Activated CD8-positive, alpha-beta T cell treated with anti-CD3 and anti-CD28 coated beads, Interleukin-2, amount 10 ng/mL, durations not matched to agents 7 days and 5 days (primary cell): ENCODE data around the gene HOXC9. TPM values are rescaled to one million over a fixed set of nuclear protein-coding genes. Genes with fewer than 3 reads are reported as not detected.
A peak's percentile ranks its signal among the peaks of the same experiment; 100 is the strongest.

Source experiments
- ATAC-seq: fragments of 150-1000 bp; cut with Tn5 transposase; one replicate; pipeline ENCODE4 v1.10.0; 2021; ENCODE audit warnings: moderate library complexity
- CTCF ChIA-PET: fragments of 350-600 bp; sonication (Branson Sonifier 250); formaldehyde crosslinking; loops from one replicate; lab custom pipeline; 2021; ENCODE audit warnings: antibody characterized with exemption; lab: Charles Lee
- POLR2A ChIA-PET: fragments of 350-600 bp; sonication (Branson Sonifier 250); formaldehyde crosslinking; loops from one replicate; lab custom pipeline; 2021; ENCODE audit warnings: antibody characterized with exemption; lab: Charles Lee
- DNase-seq: peaks from one replicate; pipeline ENCODE4 v3.0.0-alpha.2; 2020
- H3K27ac Mint-ChIP-seq: one replicate; pipeline ENCODE4 v1.8.0; 2021; ENCODE audit warnings: mild to moderate bottlenecking, mixed read lengths
- H3K27me3 Mint-ChIP-seq: one replicate; pipeline ENCODE4 v1.8.0; 2021; ENCODE audit warnings: low read depth, mixed read lengths
- H3K36me3 Mint-ChIP-seq: one replicate; pipeline ENCODE4 v1.8.0; 2021; ENCODE audit warnings: low read depth, mixed read lengths
- H3K4me1 Mint-ChIP-seq: one replicate; pipeline ENCODE4 v1.8.0; 2021; ENCODE audit warnings: low read depth, mixed read lengths
- H3K4me3 Mint-ChIP-seq: one replicate; pipeline ENCODE4 v1.8.0; 2021; ENCODE audit warnings: mild to moderate bottlenecking, mixed read lengths
- H3K9me3 Mint-ChIP-seq: one replicate; pipeline ENCODE4 v1.8.0; 2022; ENCODE audit warnings: mixed read lengths; ENCODE audit not compliant: insufficient read depth
- total RNA-seq, 2 experiments: library from RNA; stranded (reverse); gene quantifications; one replicate each; pipeline ENCODE4 v1.2.3, GENCODE V29; 2021

The HOXC9 gene
- total RNA-seq = not detected

DNA sequence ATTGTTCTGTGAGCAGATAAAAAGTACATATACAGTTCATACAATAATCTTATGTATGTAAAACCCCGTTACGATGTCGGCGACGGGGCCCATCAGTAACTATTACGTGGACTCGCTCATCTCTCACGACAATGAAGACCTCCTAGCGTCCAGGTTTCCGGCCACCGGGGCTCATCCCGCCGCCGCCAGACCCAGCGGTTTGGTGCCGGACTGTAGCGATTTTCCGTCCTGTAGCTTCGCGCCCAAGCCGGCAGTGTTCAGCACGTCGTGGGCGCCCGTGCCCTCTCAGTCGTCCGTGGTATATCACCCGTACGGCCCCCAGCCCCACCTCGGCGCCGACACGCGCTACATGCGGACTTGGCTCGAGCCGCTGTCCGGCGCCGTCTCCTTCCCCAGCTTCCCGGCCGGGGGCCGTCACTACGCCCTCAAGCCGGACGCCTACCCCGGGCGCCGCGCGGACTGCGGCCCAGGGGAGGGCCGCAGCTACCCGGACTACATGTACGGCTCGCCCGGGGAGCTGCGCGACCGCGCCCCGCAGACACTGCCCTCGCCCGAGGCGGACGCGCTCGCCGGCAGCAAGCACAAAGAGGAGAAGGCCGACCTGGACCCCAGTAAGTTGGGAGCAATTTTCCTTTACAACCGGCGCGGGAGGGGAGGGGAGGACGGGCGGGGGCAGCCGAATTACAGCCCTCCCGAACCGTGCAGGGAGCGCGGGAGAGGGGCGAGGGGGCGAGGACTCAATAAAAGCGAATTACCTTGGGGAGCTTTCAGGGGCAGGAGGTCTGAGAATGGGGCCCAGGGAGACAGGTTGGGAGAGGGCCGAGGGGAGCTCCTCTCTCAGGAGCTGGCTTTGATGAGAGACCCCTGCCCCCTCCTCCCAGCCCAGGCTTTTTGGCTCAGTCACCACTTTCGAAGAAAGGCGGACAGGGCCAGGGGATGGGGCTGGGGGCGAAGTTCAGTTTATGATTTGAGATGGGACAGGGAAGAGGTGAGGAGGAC lies at the start of gene HOXC9:
Gene HOXC9, plus strand, starts transcription at position 46 of the 999 bp plus-strand sequence. Its CDS starts 28 bp downstream, at position 74.
- Mint-ChIP-seq H3K4me1 (peaks cover 18% of the 10 kb centered on the region), H3K36me3 (no peaks in the 10 kb centered on the region), H3K9me3 (no peaks in the 10 kb centered on the region), H3K27ac (no peak within 1 kb of the TSS), H3K27me3 (peaks cover 93% of the 10 kb centered on the region), H3K4me3 (no peak within 1 kb of the TSS)
- ATAC-seq (no peak), DNase-seq (no peak)
- ChIA-PET POLR2A (interaction anchor here (0.7 kb wide), 1 partner anchor 192 kb away, joined by 3 read pairs; no protein-coding TSS in a partner anchor), CTCF (interaction anchor here (0.9 to 4.5 kb wide), 6 partner anchors 15 to 207 kb away, joined by 3 to 19 read pairs (median 6); partner anchors contain the start of genes HOXC10 and HOXC5)

DNA sequence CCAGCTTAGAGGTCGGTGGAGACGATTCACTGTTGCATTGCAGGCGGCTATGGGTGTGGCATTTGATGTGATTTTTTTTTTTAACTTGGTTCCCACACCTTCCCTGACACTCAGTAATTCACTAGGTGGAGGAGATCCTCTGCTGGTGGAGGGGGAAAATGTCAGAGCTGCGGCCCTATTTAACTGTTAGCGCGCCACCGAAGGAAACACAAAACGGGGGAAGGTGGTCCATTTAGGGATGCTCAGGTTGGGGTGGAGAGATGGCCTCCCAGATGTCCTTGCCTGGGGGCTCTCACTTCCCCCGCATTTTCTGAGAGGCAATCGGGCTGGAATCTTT lies 49.6 kb upstream of the HOXC9 start:
- H3K27ac Mint-ChIP-seq = no peak overlapping the region

DNA sequence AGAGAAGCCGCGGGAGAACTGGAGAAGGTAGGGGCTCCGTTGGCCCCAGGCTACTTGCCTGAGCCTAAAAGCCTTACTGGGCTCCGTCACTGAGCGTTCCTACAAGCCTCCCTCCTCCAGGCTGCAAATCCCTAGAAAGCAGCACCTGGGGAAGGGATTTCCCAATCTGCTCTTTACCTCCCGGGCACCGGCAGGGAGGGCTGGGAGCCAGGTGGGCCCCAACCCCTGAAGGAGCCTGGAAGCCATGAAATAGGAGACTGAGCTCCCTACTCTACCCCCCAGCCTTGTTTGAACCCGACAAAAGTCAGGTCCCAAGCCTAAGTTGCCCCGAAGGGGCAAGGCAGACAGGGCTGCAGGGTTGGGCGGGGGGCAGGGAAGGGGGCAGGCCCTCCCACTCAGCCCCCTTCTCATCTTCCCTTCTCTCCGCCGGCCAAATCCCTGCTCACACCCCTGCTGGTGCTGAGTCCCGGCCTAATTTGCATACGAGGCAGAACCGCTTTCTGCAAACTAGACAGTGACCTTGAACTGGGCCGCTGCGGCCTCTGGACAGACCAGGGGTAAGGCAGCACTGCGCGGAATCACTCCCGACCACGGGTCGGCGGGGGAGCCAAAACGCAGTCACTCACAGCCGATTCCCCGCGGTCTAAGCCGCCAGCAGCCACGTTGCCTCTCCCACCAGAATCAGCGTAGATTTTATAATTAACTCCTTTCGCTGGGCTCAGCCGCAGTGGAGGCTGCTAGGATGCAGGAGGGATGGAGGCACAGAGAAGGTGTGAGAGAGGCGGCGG lies 49.0 kb upstream of the HOXC9 start:
- Mint-ChIP-seq H3K27me3 (peaks cover 91% of the 10 kb centered on the region), H3K9me3 (no peaks in the 10 kb centered on the region), H3K36me3 (peaks cover 7% of the 10 kb centered on the region), H3K4me1 (peaks cover 3% of the 10 kb centered on the region), H3K27ac (peak overlapping the region; percentile 35), H3K4me3 (peak overlapping the region; percentile 30)
- ATAC-seq (no peak), DNase-seq (no peak)
- ChIA-PET POLR2A (no interaction called here), CTCF (interaction anchor here (0.7 to 1.3 kb wide), 2 partner anchors 21 to 81 kb away, joined by 3 to 5 read pairs; partner anchors contain the start of gene HOXC5)

More for the DNA sequence above, 49.6 kb upstream of the HOXC9 start:
- Mint-ChIP-seq H3K4me3 (no peak overlapping the region), H3K4me1 (no peaks in the 10 kb centered on the region), H3K36me3 (peaks cover 5% of the 10 kb centered on the region), H3K9me3 (no peaks in the 10 kb centered on the region), H3K27me3 (peaks cover 91% of the 10 kb centered on the region)
- ChIA-PET CTCF (no interaction called here), POLR2A (no interaction called here)
- ATAC-seq (no peak), DNase-seq (no peak)

DNA sequence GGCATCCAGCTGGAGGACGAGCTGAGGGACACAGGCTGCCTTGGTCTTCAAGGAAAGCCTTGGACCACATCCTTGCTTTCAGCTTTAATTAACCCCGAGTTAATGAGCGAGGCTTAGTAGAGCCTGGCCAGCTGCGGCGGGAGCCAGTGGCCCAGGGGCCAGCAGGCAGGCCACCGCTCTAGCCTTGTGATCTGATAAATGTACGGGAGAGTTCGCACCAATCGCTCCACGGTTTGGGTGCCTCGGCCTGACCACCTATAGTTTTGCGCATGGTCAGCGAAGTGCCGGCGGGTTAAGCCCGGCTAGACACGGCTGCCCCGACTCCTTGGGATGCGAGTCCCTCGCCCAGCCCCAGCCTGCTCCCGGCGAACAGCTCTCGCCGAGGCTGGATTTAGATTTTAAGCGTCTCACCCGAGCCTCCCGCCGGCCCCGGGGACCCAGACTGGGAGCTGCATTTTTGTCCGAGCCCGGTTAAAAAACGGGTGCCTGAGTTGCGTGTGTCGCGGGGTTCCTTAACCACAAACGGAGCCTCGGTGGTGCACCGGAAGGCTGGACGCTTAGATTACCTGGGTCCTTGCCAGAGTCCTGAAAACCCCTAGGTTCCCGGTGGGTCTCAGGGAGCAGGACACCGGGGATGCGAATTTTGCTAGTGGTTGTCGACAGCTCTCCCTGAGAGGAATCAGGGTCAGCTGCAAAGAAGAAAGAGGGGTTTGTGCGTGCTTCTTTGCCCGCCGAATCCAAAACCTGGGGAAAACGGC lies 48.2 kb upstream of the HOXC9 start:
- no peak for DNase-seq

DNA sequence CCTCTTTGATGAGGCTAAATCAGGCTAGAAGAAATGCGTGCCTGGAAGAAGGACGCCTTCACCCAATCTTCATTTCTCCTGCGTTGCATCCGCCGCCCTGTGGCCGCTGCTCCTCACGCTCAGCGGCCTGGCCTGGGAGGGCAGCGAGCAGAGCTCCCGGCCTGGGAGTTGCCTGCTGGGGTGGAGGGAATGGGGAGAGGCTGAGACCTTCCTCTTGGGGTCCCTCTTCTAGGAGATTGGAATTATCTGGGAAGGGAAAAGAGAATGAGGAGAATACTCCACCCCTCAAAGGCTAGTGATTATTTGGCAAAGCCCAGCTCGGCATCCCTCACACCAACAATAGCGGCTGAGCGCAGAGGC lies 47.6 kb upstream of the HOXC9 start:
- H3K4me1 Mint-ChIP-seq = peaks cover 14% of the 10 kb centered on the region
- no peaks in the 10 kb centered on the region for H3K9me3 Mint-ChIP-seq
- ATAC-seq (no peak), DNase-seq (no peak)
- ChIA-PET POLR2A (interaction anchor here (1.0 kb wide), 1 partner anchor 20 kb away, joined by 5 read pairs; no protein-coding TSS in a partner anchor), CTCF (interaction anchor here (1.3 kb wide), 1 partner anchor 80 kb away, joined by 5 read pairs; the partner anchor contains the start of gene HOXC5)
- H3K27ac Mint-ChIP-seq = peak overlapping the region; percentile 20
- peaks cover 92% of the 10 kb centered on the region for H3K27me3 Mint-ChIP-seq
- H3K36me3 Mint-ChIP-seq = peaks cover 9% of the 10 kb centered on the region
- H3K4me3 Mint-ChIP-seq = peak overlapping the region; percentile 31

More for the DNA sequence above, 48.2 kb upstream of the HOXC9 start:
- ChIA-PET POLR2A (interaction anchor here (1.0 kb wide), 1 partner anchor 20 kb away, joined by 5 read pairs; no protein-coding TSS in a partner anchor), CTCF (interaction anchor here (1.3 kb wide), 1 partner anchor 80 kb away, joined by 5 read pairs; the partner anchor contains the start of gene HOXC5)
- Mint-ChIP-seq H3K4me3 (peak overlapping the region; percentile 31), H3K27me3 (peaks cover 91% of the 10 kb centered on the region), H3K4me1 (peaks cover 9% of the 10 kb centered on the region), H3K27ac (peak overlapping the region; percentile 35), H3K9me3 (no peaks in the 10 kb centered on the region), H3K36me3 (peaks cover 9% of the 10 kb centered on the region)
- ATAC-seq = no peak

DNA sequence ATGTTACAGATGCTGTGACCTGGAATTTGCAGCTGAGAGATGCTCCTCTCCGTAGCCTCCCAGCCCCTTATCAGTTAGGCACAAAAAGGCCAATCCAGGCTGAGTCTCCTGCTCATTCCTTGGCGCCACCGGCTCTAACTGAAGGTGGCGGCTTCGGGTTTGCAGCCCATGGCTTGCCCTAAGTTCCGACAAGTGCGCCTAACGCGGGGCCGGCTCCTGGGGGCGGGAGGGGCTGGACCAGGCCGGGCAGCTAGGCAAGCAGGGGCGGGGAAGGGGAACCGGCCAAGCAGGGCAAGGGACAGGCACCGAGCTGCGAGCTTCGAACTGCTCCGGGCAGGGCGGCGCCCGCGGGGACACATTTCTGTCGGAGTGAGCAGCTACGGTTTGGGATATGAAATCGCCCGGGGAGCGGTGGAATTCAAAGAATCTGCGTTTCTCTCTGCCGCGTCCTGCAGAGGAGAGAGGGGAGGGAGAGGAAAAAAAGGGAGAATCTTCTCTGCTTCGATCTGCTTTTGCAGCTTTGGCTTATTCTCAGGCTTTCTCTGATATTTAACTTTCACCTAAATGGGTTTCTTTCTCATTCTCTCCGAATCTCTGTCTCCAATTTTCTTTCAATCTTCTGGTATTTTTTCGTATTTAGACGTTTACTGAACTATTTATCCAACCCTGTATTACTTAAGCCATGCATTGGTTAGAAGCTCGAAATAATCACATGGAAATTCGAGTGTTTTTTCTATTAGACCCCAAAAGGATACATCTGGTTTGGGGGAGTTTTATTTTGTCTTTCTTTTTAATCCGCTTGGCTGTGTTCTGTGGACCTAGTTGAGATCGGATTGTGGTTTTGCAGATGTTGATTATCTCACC lies 46.9 kb upstream of the HOXC9 start:
- POLR2A ChIA-PET = interaction anchor here (0.7 to 1.0 kb wide), 2 partner anchors 13 to 16 kb away, joined by 3 to 6 read pairs; no protein-coding TSS in a partner anchor

DNA sequence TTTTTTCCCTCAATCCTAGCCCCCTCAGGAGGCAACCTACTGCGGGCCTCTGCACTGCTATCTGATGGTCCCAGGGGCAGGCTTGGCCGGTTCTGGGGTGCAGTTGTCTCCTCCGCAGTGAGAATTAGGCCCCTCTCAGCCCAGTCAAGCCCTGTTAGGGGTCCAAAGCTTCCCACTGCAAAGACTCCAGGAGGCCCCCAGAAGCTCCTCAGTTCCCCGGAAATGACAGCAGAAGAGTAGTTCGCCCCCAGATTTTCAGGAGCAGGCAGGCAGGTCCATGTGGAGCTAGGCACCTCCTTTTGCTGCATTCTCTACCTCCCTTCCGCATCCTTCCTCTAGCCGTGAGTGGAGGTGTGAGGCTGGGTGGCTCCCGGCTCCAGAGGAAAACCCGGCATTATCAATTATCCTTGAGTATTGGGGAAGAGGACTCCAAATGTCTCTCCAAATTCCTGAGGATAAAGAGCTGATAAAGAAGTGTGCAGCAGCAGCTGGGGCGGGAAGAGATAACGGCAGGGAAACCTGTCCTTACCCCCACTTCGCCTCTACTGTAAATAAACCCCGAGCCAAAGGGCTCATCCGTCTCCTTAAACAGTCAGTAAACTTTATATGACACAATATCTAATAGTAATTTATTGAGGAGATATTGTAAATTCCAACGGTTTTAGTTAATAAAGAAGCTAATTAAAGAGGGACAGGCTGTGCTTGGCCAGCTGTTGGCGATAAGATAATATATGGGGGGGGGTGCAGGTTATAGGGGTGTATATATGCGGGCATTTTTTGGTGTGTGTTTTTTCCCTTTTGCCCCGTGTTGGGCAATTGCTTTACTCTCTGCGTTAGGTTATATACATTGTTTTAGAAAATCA lies 45.9 kb upstream of the HOXC9 start:
- Mint-ChIP-seq H3K36me3 (peaks cover 9% of the 10 kb centered on the region), H3K27me3 (peaks cover 92% of the 10 kb centered on the region), H3K4me1 (peaks cover 14% of the 10 kb centered on the region), H3K4me3 (peak overlapping the region; percentile 8), H3K27ac (peak overlapping the region; percentile 34), H3K9me3 (no peaks in the 10 kb centered on the region)
- ChIA-PET CTCF (interaction anchor here (0.6 to 1.7 kb wide), 6 partner anchors 31 to 247 kb away, joined by 3 to 5 read pairs (median 3); partner anchors contain the start of gene HOXC10), POLR2A (interaction anchor here (0.7 to 1.0 kb wide), 2 partner anchors 14 to 17 kb away, joined by 3 to 6 read pairs; no protein-coding TSS in a partner anchor)
- DNase-seq (no peak), ATAC-seq (no peak)

More for the DNA sequence above, 46.9 kb upstream of the HOXC9 start:
- Mint-ChIP-seq H3K4me3 (peak overlapping the region; percentile 31), H3K4me1 (peaks cover 14% of the 10 kb centered on the region), H3K27me3 (peaks cover 93% of the 10 kb centered on the region), H3K36me3 (peaks cover 9% of the 10 kb centered on the region), H3K9me3 (no peaks in the 10 kb centered on the region), H3K27ac (peak overlapping the region; percentile 20)
- ATAC-seq = no peak
- CTCF ChIA-PET = interaction anchor here (1.0 to 1.7 kb wide), 4 partner anchors 53 to 263 kb away, joined by 3 to 5 read pairs (median 3); no protein-coding TSS in a partner anchor
- no peak for DNase-seq

DNA sequence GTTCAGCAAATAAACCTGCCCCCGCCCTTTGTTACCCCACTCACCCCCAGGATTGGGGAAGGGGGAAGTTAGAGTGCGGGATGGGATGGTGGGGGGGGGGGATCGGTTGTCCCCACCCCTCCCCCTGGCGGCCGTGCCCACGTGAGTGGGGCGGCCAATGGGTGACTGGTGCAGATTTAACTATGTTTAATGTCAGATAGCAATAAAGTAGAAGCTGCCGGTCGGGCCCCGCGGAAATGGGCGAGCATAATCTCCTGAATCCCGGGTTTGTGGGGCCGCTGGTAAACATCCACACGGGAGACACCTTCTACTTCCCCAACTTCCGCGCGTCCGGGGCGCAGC lies 45.3 kb upstream of the HOXC9 start, which contains the start of gene HOXC12:
Gene HOXC12, plus strand, starts transcription at position 210 of the 342 bp plus-strand sequence. Its CDS starts 27 bp downstream, at position 237.
- DNase-seq (no peak), ATAC-seq (no peak)
- Mint-ChIP-seq H3K4me1 (peaks cover 14% of the 10 kb centered on the region), H3K9me3 (no peaks in the 10 kb centered on the region), H3K4me3 (peak within 1 kb of the TSS; percentile 8), H3K27ac (peak within 1 kb of the TSS; percentile 34), H3K36me3 (peaks cover 9% of the 10 kb centered on the region), H3K27me3 (peaks cover 92% of the 10 kb centered on the region)
- POLR2A ChIA-PET = no interaction called here
- CTCF ChIA-PET = interaction anchor here (0.6 to 1.7 kb wide), 4 partner anchors 31 to 247 kb away, joined by 3 to 5 read pairs (median 4); partner anchors contain the start of gene HOXC10

DNA sequence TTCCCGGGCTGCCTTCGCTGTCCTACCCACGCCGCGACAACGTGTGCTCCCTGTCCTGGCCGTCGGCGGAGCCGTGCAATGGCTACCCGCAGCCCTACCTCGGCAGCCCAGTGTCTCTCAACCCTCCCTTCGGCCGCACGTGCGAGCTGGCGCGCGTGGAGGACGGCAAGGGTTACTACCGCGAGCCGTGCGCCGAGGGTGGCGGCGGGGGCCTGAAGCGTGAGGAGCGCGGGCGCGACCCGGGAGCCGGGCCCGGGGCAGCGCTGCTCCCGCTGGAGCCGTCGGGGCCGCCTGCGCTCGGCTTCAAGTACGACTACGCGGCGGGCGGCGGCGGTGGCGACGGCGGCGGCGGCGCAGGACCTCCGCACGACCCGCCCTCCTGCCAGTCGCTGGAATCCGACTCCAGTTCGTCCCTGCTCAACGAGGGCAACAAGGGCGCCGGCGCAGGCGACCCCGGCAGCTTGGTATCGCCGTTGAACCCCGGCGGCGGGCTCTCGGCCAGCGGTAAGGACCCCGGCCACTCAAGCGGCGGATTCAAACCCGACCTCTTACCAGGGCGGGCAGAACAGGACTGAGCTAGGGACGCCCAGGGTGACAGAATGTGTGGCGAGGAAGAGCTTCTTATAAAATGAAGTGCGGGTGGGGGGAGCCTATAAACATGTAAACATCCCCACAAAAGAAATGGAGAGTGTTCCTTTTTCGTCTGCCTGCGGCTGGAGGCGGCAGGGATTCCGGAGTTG lies 44.8 kb upstream of the HOXC9 start:
- ATAC-seq (no peak), DNase-seq (no peak)
- POLR2A ChIA-PET = no interaction called here
- CTCF ChIA-PET = no interaction called here
- Mint-ChIP-seq H3K4me1 (peaks cover 14% of the 10 kb centered on the region), H3K36me3 (peaks cover 9% of the 10 kb centered on the region), H3K9me3 (no peaks in the 10 kb centered on the region), H3K27ac (no peak overlapping the region), H3K4me3 (no peak overlapping the region), H3K27me3 (peaks cover 92% of the 10 kb centered on the region)
